PC-3 (cell line): ENCODE results near the gene MOB3A. TPM values are rescaled to one million over a fixed set of nuclear protein-coding genes. Genes with fewer than 3 reads are reported as not detected.

ENCODE experiments used
- ATAC-seq: fragments of 200-7000 bp; cut with Tn5 transposase; 2 replicates; pipeline ENCODE4 v1.9.1; 2020; ENCODE audit warnings: mild to moderate bottlenecking, moderate library complexity
- BruUV-seq: library from RNA; stranded (reverse); fragments of 400-500 nt; replicated peaks from 2 replicates; lab custom pipeline; 2021; lab: Mats Ljungman, UMichigan
- CTCF ChIA-PET: fragments of 300-600 bp; sonication (Branson Sonifier 250); formaldehyde crosslinking; loops from one replicate; lab custom pipeline; 2022; ENCODE audit warnings: antibody characterized with exemption; lab: Charles Lee
- POLR2A ChIA-PET: fragments of 300-600 bp; sonication (Branson Sonifier 250); formaldehyde crosslinking; loops from one replicate; lab custom pipeline; 2022; ENCODE audit warnings: antibody characterized with exemption; ENCODE audit not compliant: unreplicated experiment; lab: Charles Lee
- DNase-seq: peaks from one replicate; pipeline ENCODE4 v3.0.0-alpha.2; 2015
- H2AFZ ChIP-seq: fragments of 300-600 bp; sonication (generic); 2 replicates; pipeline ENCODE4 v1.6.0; 2016; ENCODE audit warnings: antibody characterized with exemption, low read length
- H3F3A ChIP-seq: fragments of 300-600 bp; sonication (generic); one replicate; pipeline ENCODE4 v1.6.0; 2017; ENCODE audit warnings: antibody characterized with exemption, low read length, control low read depth, mild to moderate bottlenecking; ENCODE audit not compliant: unreplicated experiment
- H3K27ac ChIP-seq: fragments of 300-600 bp; sonication (generic); 2 replicates; pipeline ENCODE4 v1.5.1; 2016; ENCODE audit warnings: mild to moderate bottlenecking, low read length
- H3K27me3 ChIP-seq: fragments of 300-600 bp; sonication (generic); 2 replicates; pipeline ENCODE4 v1.6.1; 2016; ENCODE audit warnings: low read length, mixed read lengths
- H3K36me3 ChIP-seq: fragments of 300-600 bp; sonication (generic); 2 replicates; pipeline ENCODE4 v1.6.1; 2016; ENCODE audit warnings: low read depth, mixed run types, low read length, mixed read lengths
- H3K4me1 ChIP-seq: fragments of 300-600 bp; sonication (generic); 2 replicates; pipeline ENCODE4 v1.5.1; 2016; ENCODE audit warnings: low read length; ENCODE audit not compliant: insufficient read depth
- H3K4me2 ChIP-seq: fragments of 300-600 bp; sonication (generic); 2 replicates; pipeline ENCODE4 v1.6.0; 2016; ENCODE audit warnings: low read length
- H3K4me3 ChIP-seq: fragments of 300-600 bp; sonication (generic); 2 replicates; pipeline ENCODE4 v1.5.1; 2016; ENCODE audit warnings: mild to moderate bottlenecking, low read length, mixed read lengths
- H3K79me2 ChIP-seq: fragments of 300-600 bp; sonication (generic); 2 replicates; pipeline ENCODE4 v1.6.1; 2017; ENCODE audit warnings: low read length, mixed read lengths
- H3K9ac ChIP-seq: fragments of 300-600 bp; sonication (generic); 2 replicates; pipeline ENCODE4 v1.6.0; 2016; ENCODE audit warnings: mild to moderate bottlenecking, low read length
- H3K9me2 ChIP-seq: fragments of 300-600 bp; sonication (generic); replicated peaks from 2 replicates; pipeline ENCODE4 v1.6.1; 2016; ENCODE audit warnings: mixed run types, low read length, mixed read lengths
- H3K9me3 ChIP-seq: fragments of 300-600 bp; sonication (generic); 2 replicates; pipeline ENCODE4 v1.6.1; 2016; ENCODE audit warnings: low read length, mixed read lengths
- H4K20me1 ChIP-seq: fragments of 300-600 bp; sonication (generic); 2 replicates; pipeline ENCODE4 v1.6.1; 2016; ENCODE audit warnings: low read length, mixed read lengths
- CTCF ChIP-seq: fragments of 300-600 bp; sonication (generic); conservative IDR thresholded peaks from 2 replicates; pipeline ENCODE4 v1.5.1; 2017; ENCODE audit warnings: antibody characterized with exemption, low read depth, mild to moderate bottlenecking, low read length
- EZH2 ChIP-seq: fragments of 300-600 bp; sonication (generic); IDR thresholded peaks from one replicate; pipeline ENCODE4 v1.6.1; 2017; ENCODE audit warnings: antibody characterized with exemption, mild to moderate bottlenecking, low read length; ENCODE audit not compliant: unreplicated experiment
- EZH2phosphoT487 ChIP-seq: fragments of 300-600 bp; sonication (generic); IDR thresholded peaks from 2 replicates; pipeline ENCODE4 v1.6.1; 2018; ENCODE audit warnings: mild to moderate bottlenecking, antibody characterized with exemption, low read length, borderline replicate concordance
- intact Hi-C: fragments of 100-400 bp; cut with micrococcal nuclease; formaldehyde crosslinking; loops from 2 replicates; pipeline ENCODE4 v1.9.0; 2023
- total RNA-seq: library from RNA; depleted of rRNA; stranded (reverse); fragments of >200 nt; gene quantifications from 2 replicates; pipeline ENCODE4 v1.2.3, GENCODE V29; 2014

The MOB3A gene
- total RNA-seq, 1 experiment from 2014 or later, result 15.1 TPM

GRCh38 chr19:2044709-2045500 lies 51.2 kb downstream of the MOB3A start:
- peaks cover 44% of the 10 kb centered on the region for H3K79me2 ChIP-seq
- no peak for TF ChIP-seq CTCF
- no peak for TF ChIP-seq EZH2phosphoT487
- TF ChIP-seq EZH2, result no peak
- DNase-seq (no peak), ATAC-seq (no peak)
- BruUV-seq, result no TSS peak
- no peak overlapping the region for H3K9ac ChIP-seq
- H3K4me1 ChIP-seq, result peaks cover 24% of the 10 kb centered on the region
- H3K36me3 ChIP-seq, result peaks cover 2% of the 10 kb centered on the region; the same call in 1 of the 2 replicates
- ChIA-PET POLR2A (no interaction called here), CTCF (no interaction called here)
- no peak overlapping the region for H2AFZ ChIP-seq
- H3K9me3 ChIP-seq, result no peaks in the 10 kb centered on the region
- intact Hi-C loops, result no loop called here
- H3K27ac ChIP-seq, result no peak overlapping the region
- H3F3A ChIP-seq, result no peaks in the 10 kb centered on the region
- H3K4me3 ChIP-seq, result no peak overlapping the region
- no peak overlapping the region for H3K4me2 ChIP-seq
- H3K9me2 ChIP-seq, result no peaks in the 10 kb centered on the region
- H4K20me1 ChIP-seq, result peaks cover 31% of the 10 kb centered on the region
- no peaks in the 10 kb centered on the region for H3K27me3 ChIP-seq

GRCh38 chr19:2043961-2044708 lies 52.0 kb downstream of the MOB3A start:
- CTCF ChIA-PET, result no interaction called here
- H3K27ac ChIP-seq, result no peak overlapping the region

More at GRCh38 chr19:2043961-2044708, 52.0 kb downstream of the MOB3A start:
- no peaks in the 10 kb centered on the region for H3K9me3 ChIP-seq
- H3K4me1 ChIP-seq, result peaks cover 18% of the 10 kb centered on the region
- H3F3A ChIP-seq, result no peaks in the 10 kb centered on the region
- no peak for TF ChIP-seq CTCF
- TF ChIP-seq EZH2, result no peak
- no peak for TF ChIP-seq EZH2phosphoT487
- intact Hi-C loops, result no loop called here
- H3K9ac ChIP-seq, result no peak overlapping the region
- ATAC-seq (no peak), DNase-seq (no peak)
- POLR2A ChIA-PET, result no interaction called here
- H3K4me2 ChIP-seq, result no peak overlapping the region
- BruUV-seq, result no TSS peak
- H3K36me3 ChIP-seq, result peaks cover 2% of the 10 kb centered on the region; the same call in 1 of the 2 replicates
- H3K4me3 ChIP-seq, result no peak overlapping the region
- H2AFZ ChIP-seq, result no peak overlapping the region
- H3K79me2 ChIP-seq, result peaks cover 36% of the 10 kb centered on the region
- peaks cover 23% of the 10 kb centered on the region for H4K20me1 ChIP-seq
- H3K27me3 ChIP-seq, result no peaks in the 10 kb centered on the region
- no peaks in the 10 kb centered on the region for H3K9me2 ChIP-seq
